ENCODE results near the gene HMGXB4. TPM values are rescaled to one million over a fixed set of nuclear protein-coding genes. Genes with fewer than 3 reads are reported as not detected.
A peak's percentile ranks its signal among the peaks of the same experiment; 100 is the strongest.

HMGXB4 gene
- total RNA-seq, 1 experiment from 2014 or later = 27.2 TPM

GRCh38 chr22:35326854-35327562 is 69.7 kb downstream of the HMGXB4 start:
- ChIA-PET CTCF (interaction anchor here (0.7 kb wide), 2 partner anchors 21 to 24 kb away, joined by 3 to 5 read pairs; no protein-coding TSS in a partner anchor), POLR2A (no interaction called here)
- no peaks in the 10 kb centered on the region for H3K27me3 Mint-ChIP-seq (ENCODE audit: insufficient read depth, unreplicated experiment)
- H3K9me3 Mint-ChIP-seq (ENCODE audit: unreplicated experiment) = no peaks in the 10 kb centered on the region
- intact Hi-C loops (cut with micrococcal nuclease) = no loop called here
- H3K36me3 Mint-ChIP-seq (ENCODE audit: insufficient read depth, unreplicated experiment) = peaks cover 71% of the 10 kb centered on the region
- TF ChIP-seq CTCF (IDR thresholded peaks at IDR 0.05; ENCODE audit: unreplicated experiment) = no peak
- BruUV-seq (replicated peaks) = no TSS peak
- no peaks in the 10 kb centered on the region for H3K4me1 Mint-ChIP-seq (ENCODE audit: insufficient read depth, unreplicated experiment)
- no peak overlapping the region for H3K4me3 Mint-ChIP-seq (ENCODE audit: unreplicated experiment)
- no peak for DNase-seq (ENCODE audit: unreplicated experiment)
- H3K27ac Mint-ChIP-seq (ENCODE audit: low read depth, unreplicated experiment) = no peak overlapping the region

GRCh38 chr22:35327690-35328471 is 70.6 kb downstream of the HMGXB4 start:
- ChIA-PET CTCF (interaction anchor here (0.5 to 0.8 kb wide), 3 partner anchors 21 to 1985 kb away, joined by 3 to 4 read pairs (median 3); no protein-coding TSS in a partner anchor), POLR2A (no interaction called here)
- H3K4me1 Mint-ChIP-seq (ENCODE audit: insufficient read depth, unreplicated experiment) = no peaks in the 10 kb centered on the region
- no peak overlapping the region for H3K4me3 Mint-ChIP-seq (ENCODE audit: unreplicated experiment)
- no TSS peak for BruUV-seq (replicated peaks)
- H3K27ac Mint-ChIP-seq (ENCODE audit: low read depth, unreplicated experiment) = no peak overlapping the region
- no peak for DNase-seq (ENCODE audit: unreplicated experiment)
- no peak for TF ChIP-seq CTCF (IDR thresholded peaks at IDR 0.05; ENCODE audit: unreplicated experiment)
- H3K27me3 Mint-ChIP-seq (ENCODE audit: insufficient read depth, unreplicated experiment) = no peaks in the 10 kb centered on the region
- intact Hi-C loops (cut with micrococcal nuclease) = no loop called here
- H3K9me3 Mint-ChIP-seq (ENCODE audit: unreplicated experiment) = no peaks in the 10 kb centered on the region
- H3K36me3 Mint-ChIP-seq (ENCODE audit: insufficient read depth, unreplicated experiment) = peaks cover 77% of the 10 kb centered on the region

- peaks cover 73% of the 10 kb centered on the region for H3K36me3 Mint-ChIP-seq (ENCODE audit: insufficient read depth, unreplicated experiment)
- H3K4me3 Mint-ChIP-seq (ENCODE audit: unreplicated experiment) = no peak overlapping the region
- TF ChIP-seq CTCF (IDR thresholded peaks at IDR 0.05; ENCODE audit: unreplicated experiment) = no peak
- ChIA-PET POLR2A (no interaction called here), CTCF (interaction anchor here (0.8 kb wide), 1 partner anchor 22 kb away, joined by 3 read pairs; no protein-coding TSS in a partner anchor)
- no peaks in the 10 kb centered on the region for H3K4me1 Mint-ChIP-seq (ENCODE audit: insufficient read depth, unreplicated experiment)
- no peaks in the 10 kb centered on the region for H3K9me3 Mint-ChIP-seq (ENCODE audit: unreplicated experiment)
- intact Hi-C loops (cut with micrococcal nuclease) = no loop called here
- no peak overlapping the region for H3K27ac Mint-ChIP-seq (ENCODE audit: low read depth, unreplicated experiment)
- no peaks in the 10 kb centered on the region for H3K27me3 Mint-ChIP-seq (ENCODE audit: insufficient read depth, unreplicated experiment)
- no TSS peak for BruUV-seq (replicated peaks)
- peak; percentile 59 for DNase-seq (ENCODE audit: unreplicated experiment)
These were observed 71.2 kb downstream of the HMGXB4 start for GRCh38 chr22:35328472-35328885.

GRCh38 chr22:35329114-35329847 is 72.0 kb downstream of the HMGXB4 start:
- Mint-ChIP-seq H3K4me3 (ENCODE audit: unreplicated experiment) (no peak overlapping the region), H3K9me3 (ENCODE audit: unreplicated experiment) (no peaks in the 10 kb centered on the region), H3K4me1 (ENCODE audit: insufficient read depth, unreplicated experiment) (no peaks in the 10 kb centered on the region), H3K27ac (ENCODE audit: low read depth, unreplicated experiment) (no peak overlapping the region), H3K27me3 (ENCODE audit: insufficient read depth, unreplicated experiment) (no peaks in the 10 kb centered on the region), H3K36me3 (ENCODE audit: insufficient read depth, unreplicated experiment) (peaks cover 65% of the 10 kb centered on the region)
- peak; percentile 15 for DNase-seq (ENCODE audit: unreplicated experiment)
- no TSS peak for BruUV-seq (replicated peaks)
- CTCF ChIA-PET = interaction anchor here (0.7 to 0.8 kb wide), 2 partner anchors 23 to 205 kb away, joined by 3 read pairs; no protein-coding TSS in a partner anchor
- intact Hi-C loops (cut with micrococcal nuclease) = no loop called here
- POLR2A ChIA-PET = interaction anchor here (1.2 kb wide), 1 partner anchor 11 kb away, joined by 8 read pairs; no protein-coding TSS in a partner anchor
- TF ChIP-seq CTCF (IDR thresholded peaks at IDR 0.05; ENCODE audit: unreplicated experiment) = no peak

Measured in MCF 10A (cell line).